K562 (cell line): ENCODE results near the gene PAAF1. TPM values are rescaled to one million over a fixed set of nuclear protein-coding genes. Genes with fewer than 3 reads are reported as not detected.

Source experiments
- ATAC-seq: fragments of 200-7000 bp; cut with Tn5 transposase; 3 replicates; pipeline ENCODE4 v1.9.1; 2020; ENCODE audit warnings: moderate library complexity
- BruUV-seq: library from RNA; stranded (reverse); fragments of 400-500 nt; replicated peaks from 2 replicates; lab custom pipeline; 2021; lab: Mats Ljungman, UMichigan
- CTCF ChIA-PET: fragments of 300-600 bp; formaldehyde crosslinking; extraction: SDS; loops from one replicate; lab custom pipeline; 2021; ENCODE audit warnings: low intra/inter-chr PET ratio; lab: Yijun Ruan, JAX
- POLR2A ChIA-PET: fragments of 300-600, 350-650 bp; sonication (Branson Sonifier 250); formaldehyde crosslinking; extraction: SDS; loops from one replicate; lab custom pipeline; 2021; ENCODE audit warnings: antibody characterized with exemption, inconsistent platforms; lab: Yijun Ruan, JAX
- DNase-seq, 4 experiments: peaks; one replicate each; pipeline versions ENCODE4 v3.0.0 to v3.0.0-alpha.2; 2011 to 2018; ENCODE audit warnings: low spot score in 3 of 4, mixed read lengths in 3 of 4; ENCODE audit errors: extremely low read depth in 1 of 4
- FAIRE-seq: peaks from 2 replicates; lab custom pipeline; 2011; peaks lifted over from hg19 to GRCh38; lab: Jason Lieb, UNC
- H2AFZ ChIP-seq: 2 replicates; pipeline ENCODE4 v1.6.0; 2011; ENCODE audit warnings: low read depth, low read length, control low read depth, inconsistent platforms
- H3K27ac ChIP-seq: fragments of 200-600 bp; 3 replicates; pipeline ENCODE4 v1.8.0; 2011; ENCODE audit warnings: low read depth, mild to moderate bottlenecking, control low read depth, inconsistent platforms, low read length, moderate library complexity, mixed read lengths; ENCODE audit errors: extremely low read depth
- H3K27me3 ChIP-seq, 2 experiments: fragments of 300-600 bp in 1 of 2; 2 replicates in 1 of 2; 3 replicates in 1 of 2; pipeline versions ENCODE4 v1.6.0 to v1.8.0; 2011; ENCODE audit warnings: inconsistent platforms in 2 of 2, low read length in 2 of 2, mild to moderate bottlenecking in 1 of 2, mixed read lengths in 1 of 2, moderate library complexity in 1 of 2; ENCODE audit not compliant: control insufficient read depth in 2 of 2, insufficient read depth in 2 of 2
- H3K36me3 ChIP-seq: fragments of 300-600 bp; 3 replicates; pipeline ENCODE4 v1.8.0; 2011; ENCODE audit warnings: mild to moderate bottlenecking, low read length, inconsistent platforms; ENCODE audit not compliant: control insufficient read depth, insufficient read depth
- H3K4me1 ChIP-seq, 2 experiments: fragments of 200-600 bp in 1 of 2; replicated peaks in 1 of 2; 2 replicates in 1 of 2; 3 replicates in 1 of 2; pipeline versions ENCODE4 v1.5.1 to v1.8.0; 2011; ENCODE audit warnings: inconsistent platforms in 2 of 2, low read length in 2 of 2, mild to moderate bottlenecking in 1 of 2, mixed read lengths in 1 of 2, moderate library complexity in 1 of 2; ENCODE audit not compliant: control insufficient read depth in 2 of 2, insufficient read depth in 2 of 2
- H3K4me2 ChIP-seq: 2 replicates; pipeline ENCODE4 v1.6.1; 2011; ENCODE audit warnings: low read length, control low read depth, inconsistent platforms, mixed read lengths; ENCODE audit not compliant: insufficient read depth
- H3K4me3 ChIP-seq: fragments of 200-600 bp; sonication (generic), shearing (Covaris generic); 2 replicates; pipeline ENCODE4 v1.5.1; 2016; ENCODE audit warnings: control low read depth, inconsistent platforms
- H3K79me2 ChIP-seq: fragments of 200-600 bp; 3 replicates; pipeline ENCODE4 v1.8.0; 2011; ENCODE audit warnings: low read length, inconsistent platforms; ENCODE audit not compliant: control insufficient read depth, insufficient read depth
- H3K9ac ChIP-seq, 2 experiments: 2 replicates each; pipeline versions ENCODE4 v1.6.0 to v1.6.1; 2011; ENCODE audit warnings: low read depth in 2 of 2, low read length in 2 of 2, control low read depth in 1 of 2, inconsistent platforms in 1 of 2, mild to moderate bottlenecking in 1 of 2, mixed read lengths in 1 of 2; ENCODE audit not compliant: insufficient read depth in 1 of 2
- H3K9me1 ChIP-seq: one replicate; pipeline ENCODE4 v1.6.0; 2011; ENCODE audit warnings: inconsistent platforms, mild to moderate bottlenecking, low read length, moderate library complexity; ENCODE audit not compliant: control insufficient read depth, insufficient read depth
- H3K9me3 ChIP-seq: replicated peaks from 2 replicates; pipeline ENCODE4 v1.5.1; 2011; ENCODE audit warnings: low read depth, low read length, inconsistent platforms; ENCODE audit not compliant: control insufficient read depth, insufficient read depth
- H4K20me1 ChIP-seq: replicated peaks from 2 replicates; pipeline ENCODE4 v1.6.1; 2011; ENCODE audit warnings: low read length, inconsistent platforms, mixed read lengths; ENCODE audit not compliant: control insufficient read depth, insufficient read depth
- ATF7 ChIP-seq: fragments of 450-650 bp; IDR thresholded peaks from 2 replicates; pipeline ENCODE4 v1.7.1; 2014; ENCODE audit warnings: mild to moderate bottlenecking, moderate library complexity
- CBFA2T2 ChIP-seq: fragments of 450-650 bp; conservative IDR thresholded peaks from 2 replicates; pipeline ENCODE4 v1.6.1; 2017; ENCODE audit warnings: mild to moderate bottlenecking
- CBX1 ChIP-seq: sonication (generic); IDR thresholded peaks from 2 replicates; pipeline ENCODE4 v1.6.1; 2016; ENCODE audit warnings: antibody characterized with exemption, low read depth, mild to moderate bottlenecking
- FOXJ3 ChIP-seq: sonication (generic); formaldehyde crosslinking; IDR thresholded peaks from 2 replicates; pipeline ENCODE4 v1.4.0; 2020; ENCODE audit warnings: mild to moderate bottlenecking, missing genetic modification reagents
- ID3 ChIP-seq, 2 experiments: fragments of 250-450 bp in 1 of 2; fragments of 450-650 bp in 1 of 2; sonication (Bioruptor Pico) in 1 of 2; IDR thresholded peaks; 2 replicates each; pipeline versions ENCODE4 v1.6.1 to v1.8.0; 2016 to 2021; ENCODE audit warnings: mild to moderate bottlenecking in 2 of 2, moderate library complexity in 2 of 2, missing compliant biosample characterization in 1 of 2, missing genetic modification characterization in 1 of 2
- KLF16 ChIP-seq: IDR thresholded peaks from 2 replicates; pipeline ENCODE4 v1.6.1; 2016; ENCODE audit warnings: antibody characterized with exemption
- MCM7 ChIP-seq, 2 experiments: fragments of 450-650 bp; IDR thresholded peaks; 2 replicates each; pipeline ENCODE4 v1.6.1; 2016 to 2018
- MECOM ChIP-seq: fragments of 250-450 bp; sonication (Bioruptor Pico); IDR thresholded peaks from 2 replicates; pipeline ENCODE4 v1.8.0; 2022; ENCODE audit warnings: inconsistent platforms
- NFXL1 ChIP-seq: fragments of 450-650 bp; formaldehyde crosslinking; IDR thresholded peaks from 2 replicates; pipeline ENCODE4 v1.4.0; 2021; ENCODE audit warnings: mild to moderate bottlenecking
- SIRT6 ChIP-seq: IDR thresholded peaks from one replicate; pipeline ENCODE4 v1.6.1; 2012; ENCODE audit warnings: low read depth, mild to moderate bottlenecking, control low read depth, inconsistent platforms, low read length, moderate library complexity
- SMARCE1 ChIP-seq: fragments of 450-650 bp; IDR thresholded peaks from 2 replicates; pipeline ENCODE4 v1.7.1; 2016; ENCODE audit warnings: mild to moderate bottlenecking
- SNRNP70 ChIP-seq: fragments of 200-400 bp; formaldehyde crosslinking; optimal IDR thresholded peaks from 2 replicates; pipeline ENCODE3; 2017; ENCODE audit warnings: low read depth, low read length
- TARDBP ChIP-seq: fragments of 450-650 bp; IDR thresholded peaks from 2 replicates; pipeline ENCODE4 v1.6.1; 2016
- TGIF2 ChIP-seq: sonication (generic); formaldehyde crosslinking; IDR thresholded peaks from 2 replicates; pipeline ENCODE4 v1.8.1; 2022; ENCODE audit warnings: mild to moderate bottlenecking, missing genetic modification reagents, moderate library complexity
- ZNF766 ChIP-seq: fragments of 200-800 bp; sonication (Bioruptor generic); conservative IDR thresholded peaks from 2 replicates; pipeline ENCODE4 v1.6.1; 2016; ENCODE audit warnings: missing genetic modification characterization, missing compliant biosample characterization
- WGBS: fragments of 100-300 bp; shearing (Covaris generic); methylation state at CpG from one replicate; pipeline ENCODE4 v1.1.6; 2016; ENCODE audit warnings: low coverage, mixed read lengths; ENCODE audit not compliant: insufficient coverage; ENCODE audit errors: missing lambda C conversion rate; 5-methylcytosine and 5-hydroxymethylcytosine counted together
- in situ Hi-C: fragments of 300-500 bp; cut with MboI; formaldehyde crosslinking; loops from 4 replicates; pipeline ENCODE4 v1.15.0; 2018; ENCODE audit warnings: inconsistent platforms, mixed read lengths
- intact Hi-C: fragments of 100-400 bp; cut with micrococcal nuclease; formaldehyde crosslinking; loops from 2 replicates; pipeline ENCODE4 v1.14.2; 2022
- polyA plus RNA-seq, 8 experiments: library from polyadenylated mRNA; depleted of rRNA in 4 of 8; stranded (reverse) in 5 of 8; unstranded in 3 of 8; fragments of >200 nt; fragmentation: Nextera tagmentation in 2 of 8; fragmentation: Illumina TruSeq in 1 of 8; extraction: Ambion mirVana in 2 of 8; extraction: Trizol in 1 of 8; gene quantifications; 2 replicates each; pipeline versions ENCODE4 v1.2.1 to v1.2.3, GENCODE V29; 2011 to 2014; ENCODE audit warnings: inconsistent platforms in 1 of 8, missing spikeins in 1 of 8
- total RNA-seq, 7 experiments: library from RNA; depleted of rRNA in 6 of 7; stranded (reverse); fragments of >200 nt in 6 of 7; fragmentation: Illumina TruSeq in 2 of 7; extraction: Trizol in 2 of 7; gene quantifications; 2 replicates each; pipeline versions ENCODE4 v1.2.1 to v1.2.3, GENCODE V29; 2011 to 2021; ENCODE audit warnings: low replicate concordance in 1 of 7
- TF ChIP-seq, protein P1 (sequence below): sonication (generic); formaldehyde crosslinking; IDR thresholded peaks from 2 replicates; pipeline ENCODE4 v1.4.0; 2020; ENCODE audit warnings: mild to moderate bottlenecking, missing genetic modification reagents

The PAAF1 gene
- total and polyA plus RNA-seq, 9 of the 15 experiments (the other 6 are each of a cell fraction or from before 2014, with no cell fraction given) = 13.5 to 78.6 (median 23.3) TPM

DNA sequence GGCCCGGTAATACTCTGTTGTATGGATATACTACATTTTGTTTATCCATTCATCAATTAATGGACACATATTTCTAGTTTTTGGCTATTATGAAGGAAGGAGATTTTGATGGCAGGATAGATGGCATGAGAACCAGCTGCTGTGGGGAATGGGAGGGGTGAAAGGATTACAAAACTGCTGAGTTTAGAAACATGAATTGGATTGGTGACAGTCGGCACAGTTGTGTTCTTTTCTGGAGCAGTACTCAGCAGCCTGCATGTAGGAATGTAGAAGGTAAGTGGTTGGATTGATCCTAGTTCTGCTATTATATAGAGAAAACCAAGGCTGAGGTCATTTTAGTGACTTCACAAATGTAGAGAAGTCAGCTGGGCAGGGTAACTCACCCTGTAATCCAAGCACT, 7.1 kb downstream of the PAAF1 start:
- BruUV-seq = no TSS peak
- H3K4me2 ChIP-seq = no peak overlapping the region
- H3K9me1 ChIP-seq = no peaks in the 10 kb centered on the region
- H3K9me3 ChIP-seq = no peaks in the 10 kb centered on the region
- peaks cover 2 to 5% of the 10 kb centered on the region in 2 experiments; a peak in 3 of 5 replicates for H3K4me1 ChIP-seq
- ChIA-PET POLR2A (interaction anchor here (1.1 kb wide), 1 partner anchor 189 kb away, joined by 3 read pairs; no protein-coding TSS in a partner anchor), CTCF (no interaction called here)
- H3K27me3 ChIP-seq = no peaks in the 10 kb centered on the region
- intact Hi-C loops = no loop called here
- no peak overlapping the region for H3K27ac ChIP-seq
- H3K79me2 ChIP-seq = 0 out of 3 replicates have a peak, but pooled peaks cover 7% of the 10 kb centered on the region
- H2AFZ ChIP-seq = no peak overlapping the region
- no peak overlapping the region for H3K4me3 ChIP-seq
- ATAC-seq = no peak
- in situ Hi-C loops = no loop called here
- WGBS = 96% methylated on average over 2 of the region's 2 CpGs
- no peak overlapping the region for H3K9ac ChIP-seq
- H4K20me1 ChIP-seq = no peaks in the 10 kb centered on the region
- H3K36me3 ChIP-seq = peaks cover 26% of the 10 kb centered on the region
- no peak for DNase-seq
- TF ChIP-seq SIRT6 = no peak
- no peak for TF ChIP-seq TGIF2
- no peak for TF ChIP-seq ZNF766
- no peak for TF ChIP-seq KLF16
- no peak for TF ChIP-seq TARDBP
- no peak for TF ChIP-seq NFXL1 (CRISPR knock-in tag)
- TF ChIP-seq CBX1 = no peak
- TF ChIP-seq MECOM = no peak
- TF ChIP-seq SNRNP70 = no peak
- TF ChIP-seq MCM7 (IDR thresholded peaks at IDR 0.05) = no peak
- TF ChIP-seq ID3 (CRISPR knock-in tag; IDR thresholded peaks at IDR 0.05) = no peak
- TF ChIP-seq ID3 (tag; IDR thresholded peaks at IDR 0.05) = no peak
- TF ChIP-seq, protein P1, sequence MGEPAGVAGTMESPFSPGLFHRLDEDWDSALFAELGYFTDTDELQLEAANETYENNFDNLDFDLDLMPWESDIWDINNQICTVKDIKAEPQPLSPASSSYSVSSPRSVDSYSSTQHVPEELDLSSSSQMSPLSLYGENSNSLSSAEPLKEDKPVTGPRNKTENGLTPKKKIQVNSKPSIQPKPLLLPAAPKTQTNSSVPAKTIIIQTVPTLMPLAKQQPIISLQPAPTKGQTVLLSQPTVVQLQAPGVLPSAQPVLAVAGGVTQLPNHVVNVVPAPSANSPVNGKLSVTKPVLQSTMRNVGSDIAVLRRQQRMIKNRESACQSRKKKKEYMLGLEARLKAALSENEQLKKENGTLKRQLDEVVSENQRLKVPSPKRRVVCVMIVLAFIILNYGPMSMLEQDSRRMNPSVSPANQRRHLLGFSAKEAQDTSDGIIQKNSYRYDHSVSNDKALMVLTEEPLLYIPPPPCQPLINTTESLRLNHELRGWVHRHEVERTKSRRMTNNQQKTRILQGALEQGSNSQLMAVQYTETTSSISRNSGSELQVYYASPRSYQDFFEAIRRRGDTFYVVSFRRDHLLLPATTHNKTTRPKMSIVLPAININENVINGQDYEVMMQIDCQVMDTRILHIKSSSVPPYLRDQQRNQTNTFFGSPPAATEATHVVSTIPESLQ (CRISPR knock-in tag) = no peak
- no peak for TF ChIP-seq ATF7
- no peak for TF ChIP-seq CBFA2T2
- no peak for TF ChIP-seq FOXJ3 (CRISPR knock-in tag)
- TF ChIP-seq SMARCE1 = no peak
- no peak for FAIRE-seq
